Measurements from ENCODE around the gene HMSD.

The HMSD gene

GRCh38 chr18:63930773-63931354 lies 18.2 kb upstream of the HMSD start:
- H3K9me2 ChIP-seq (ENCODE audit: low read depth, low read length), result no peaks in the 10 kb centered on the region
- no peaks in the 10 kb centered on the region for H3K36me3 ChIP-seq (ENCODE audit: insufficient read depth, low read length)
- H3K4me3 ChIP-seq (ENCODE audit: low read depth, low read length, poor library complexity, severe bottlenecking), result no peak overlapping the region
- no peaks in the 10 kb centered on the region for H3K9me3 ChIP-seq (ENCODE audit: low read length)
- no peak overlapping the region for H2AFZ ChIP-seq (ENCODE audit: low read length)
- H3K9ac ChIP-seq (ENCODE audit: low read length), result no peak overlapping the region
- H4K20me1 ChIP-seq (ENCODE audit: insufficient read depth, low read length), result no peaks in the 10 kb centered on the region
- TF ChIP-seq EZH2 (IDR thresholded peaks at IDR 0.05; ENCODE audit: borderline replicate concordance, low read length) (no peak), CTCF (IDR thresholded peaks at IDR 0.05; ENCODE audit: low read length) (no peak)
- no peaks in the 10 kb centered on the region for H3K27me3 ChIP-seq (ENCODE audit: insufficient read depth, low read length)
- no peaks in the 10 kb centered on the region for H3K79me2 ChIP-seq (ENCODE audit: insufficient read depth, low read length)
- H3K4me2 ChIP-seq (ENCODE audit: low read length), result no peak overlapping the region
- no peaks in the 10 kb centered on the region for H3F3A ChIP-seq (ENCODE audit: insufficient read depth, low read length)
- H3K27ac ChIP-seq (ENCODE audit: low read depth, low read length, poor library complexity, severe bottlenecking), result no peak overlapping the region
- H3K4me1 ChIP-seq (ENCODE audit: insufficient read depth, low read length, severe bottlenecking), result no peaks in the 10 kb centered on the region

DNA sequence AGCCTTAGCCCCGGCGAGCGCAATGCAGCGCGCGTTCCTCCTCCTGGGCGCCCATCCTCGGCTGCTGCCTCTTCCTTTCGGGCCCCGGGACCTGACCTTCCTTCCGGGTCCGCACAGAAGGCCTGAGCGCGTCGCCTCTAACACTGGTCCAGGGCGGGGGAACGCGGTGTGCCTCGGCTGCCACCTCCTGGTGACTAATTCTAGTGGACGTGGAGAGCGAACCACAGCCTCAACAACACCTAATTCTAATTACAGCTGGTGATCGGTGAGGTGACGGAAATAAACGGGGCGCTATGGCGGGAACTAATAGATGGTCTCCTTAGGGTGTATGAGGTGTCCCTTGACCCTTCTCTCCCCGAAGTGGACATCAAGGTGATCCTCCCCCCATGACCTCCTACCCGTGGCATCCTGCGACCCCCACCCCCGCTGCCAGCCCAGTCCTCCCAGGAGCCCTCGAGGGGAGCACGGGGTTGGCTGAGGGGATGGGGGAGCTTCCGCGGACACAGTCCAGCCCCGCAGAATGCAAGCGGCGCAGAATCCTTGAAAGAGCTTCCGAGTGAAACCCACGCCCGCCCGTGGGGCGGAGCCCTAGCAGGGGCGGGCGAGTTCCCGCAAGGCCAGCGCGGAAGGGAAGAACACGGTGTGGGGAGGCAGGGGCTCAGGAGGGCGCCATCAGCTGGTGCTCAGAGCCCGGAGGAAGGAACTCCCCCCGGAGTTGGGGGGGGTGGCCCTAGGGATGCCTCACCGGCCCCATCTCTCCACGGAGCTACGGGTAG lies 12.8 kb upstream of the HMSD start:
- Histone ChIP-seq H3K4me3 (ENCODE audit: low read depth, low read length, poor library complexity, severe bottlenecking) (no peak overlapping the region), H3K9me3 (ENCODE audit: low read length) (no peaks in the 10 kb centered on the region), H2AFZ (ENCODE audit: low read length) (no peak overlapping the region), H3K4me2 (ENCODE audit: low read length) (no peak overlapping the region), H3F3A (ENCODE audit: insufficient read depth, low read length) (no peaks in the 10 kb centered on the region), H3K9me2 (ENCODE audit: low read depth, low read length) (no peaks in the 10 kb centered on the region), H3K79me2 (ENCODE audit: insufficient read depth, low read length) (no peaks in the 10 kb centered on the region), H3K27ac (ENCODE audit: low read depth, low read length, poor library complexity, severe bottlenecking) (no peak overlapping the region), H4K20me1 (ENCODE audit: insufficient read depth, low read length) (no peaks in the 10 kb centered on the region), H3K36me3 (ENCODE audit: insufficient read depth, low read length) (no peaks in the 10 kb centered on the region), H3K4me1 (ENCODE audit: insufficient read depth, low read length, severe bottlenecking) (no peaks in the 10 kb centered on the region), H3K9ac (ENCODE audit: low read length) (no peak overlapping the region), H3K27me3 (ENCODE audit: insufficient read depth, low read length) (no peaks in the 10 kb centered on the region)
- no peak for TF ChIP-seq EZH2 (IDR thresholded peaks at IDR 0.05; ENCODE audit: borderline replicate concordance, low read length)
- peak; percentile 65 for TF ChIP-seq CTCF (IDR thresholded peaks at IDR 0.05; ENCODE audit: low read length)

- H3K9ac ChIP-seq (ENCODE audit: low read length), result no peak overlapping the region
- no peak overlapping the region for H3K4me3 ChIP-seq (ENCODE audit: low read depth, low read length, poor library complexity, severe bottlenecking)
- H3K79me2 ChIP-seq (ENCODE audit: insufficient read depth, low read length), result no peaks in the 10 kb centered on the region
- H3K4me2 ChIP-seq (ENCODE audit: low read length), result no peak overlapping the region
- H3K27ac ChIP-seq (ENCODE audit: low read depth, low read length, poor library complexity, severe bottlenecking), result no peak overlapping the region
- no peaks in the 10 kb centered on the region for H3K4me1 ChIP-seq (ENCODE audit: insufficient read depth, low read length, severe bottlenecking)
- H3F3A ChIP-seq (ENCODE audit: insufficient read depth, low read length), result no peaks in the 10 kb centered on the region
- H4K20me1 ChIP-seq (ENCODE audit: insufficient read depth, low read length), result no peaks in the 10 kb centered on the region
- H2AFZ ChIP-seq (ENCODE audit: low read length), result no peak overlapping the region
- H3K9me2 ChIP-seq (ENCODE audit: low read depth, low read length), result no peaks in the 10 kb centered on the region
- H3K27me3 ChIP-seq (ENCODE audit: insufficient read depth, low read length), result no peaks in the 10 kb centered on the region
- H3K9me3 ChIP-seq (ENCODE audit: low read length), result no peaks in the 10 kb centered on the region
- TF ChIP-seq CTCF (IDR thresholded peaks at IDR 0.05; ENCODE audit: low read length), result no peak
- no peaks in the 10 kb centered on the region for H3K36me3 ChIP-seq (ENCODE audit: insufficient read depth, low read length)
Observed at GRCh38 chr18:63936932-63937393, 12.1 kb upstream of the HMSD start.
